Adipocyte (in vitro differentiated cells): ENCODE results near the gene CD81.
A peak's percentile ranks its signal among the peaks of the same experiment; 100 is the strongest.

Source experiments
- DNase-seq: peaks from one replicate; pipeline ENCODE4 v3.0.0-alpha.2; 2015; ENCODE audit warnings: low read depth
- H3K27me3 ChIP-seq: replicated peaks from 2 replicates; pipeline ENCODE4 v1.7.0; 2013; ENCODE audit warnings: mild to moderate bottlenecking, low read length, moderate library complexity; ENCODE audit not compliant: control insufficient read depth, insufficient read depth
- H3K36me3 ChIP-seq: 2 replicates; pipeline ENCODE4 v1.7.0; 2013; ENCODE audit warnings: low read length, mild to moderate bottlenecking, moderate library complexity; ENCODE audit not compliant: control insufficient read depth, insufficient read depth, severe bottlenecking
- H3K4me1 ChIP-seq: 2 replicates; pipeline ENCODE4 v1.7.0; 2013; ENCODE audit warnings: mild to moderate bottlenecking, low read length, moderate library complexity; ENCODE audit not compliant: control insufficient read depth, insufficient read depth
- H3K4me3 ChIP-seq: 2 replicates; pipeline ENCODE4 v1.7.0; 2013; ENCODE audit warnings: mild to moderate bottlenecking, low read length, moderate library complexity
- H3K9ac ChIP-seq: 2 replicates; pipeline ENCODE4 v1.7.0; 2013; ENCODE audit warnings: mild to moderate bottlenecking, low read length, moderate library complexity
- H3K9me3 ChIP-seq: 2 replicates; pipeline ENCODE4 v1.7.0; 2013; ENCODE audit warnings: mild to moderate bottlenecking, low read length, moderate library complexity; ENCODE audit not compliant: control insufficient read depth

Gene CD81

DNA sequence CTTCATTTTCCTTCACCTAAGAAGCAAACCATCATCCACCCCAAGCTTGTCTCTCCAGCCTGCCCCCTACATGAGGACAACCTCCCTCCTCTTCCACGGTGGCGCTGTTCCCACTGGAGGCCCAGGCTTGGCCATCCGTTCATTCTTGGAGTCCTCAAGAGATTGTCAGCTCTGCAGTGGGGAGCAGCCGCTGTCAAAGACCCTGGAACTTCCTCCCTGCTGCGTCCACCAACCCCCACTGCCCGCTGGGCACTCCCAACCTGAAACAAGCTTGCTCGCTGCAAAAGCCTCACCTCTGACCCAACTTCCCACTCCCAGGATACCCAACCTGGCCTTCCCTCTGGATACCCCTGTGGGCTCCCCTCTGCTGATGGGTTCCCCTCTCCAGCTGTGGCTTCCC lies 10.4 kb upstream of the CD81 start:
- no peaks in the 10 kb centered on the region for H3K36me3 ChIP-seq
- H3K4me3 ChIP-seq: no peak overlapping the region
- DNase-seq: no peak
- H3K4me1 ChIP-seq: peaks cover 7% of the 10 kb centered on the region
- H3K27me3 ChIP-seq: no peaks in the 10 kb centered on the region
- no peak overlapping the region for H3K9ac ChIP-seq
- H3K9me3 ChIP-seq: no peaks in the 10 kb centered on the region

DNA sequence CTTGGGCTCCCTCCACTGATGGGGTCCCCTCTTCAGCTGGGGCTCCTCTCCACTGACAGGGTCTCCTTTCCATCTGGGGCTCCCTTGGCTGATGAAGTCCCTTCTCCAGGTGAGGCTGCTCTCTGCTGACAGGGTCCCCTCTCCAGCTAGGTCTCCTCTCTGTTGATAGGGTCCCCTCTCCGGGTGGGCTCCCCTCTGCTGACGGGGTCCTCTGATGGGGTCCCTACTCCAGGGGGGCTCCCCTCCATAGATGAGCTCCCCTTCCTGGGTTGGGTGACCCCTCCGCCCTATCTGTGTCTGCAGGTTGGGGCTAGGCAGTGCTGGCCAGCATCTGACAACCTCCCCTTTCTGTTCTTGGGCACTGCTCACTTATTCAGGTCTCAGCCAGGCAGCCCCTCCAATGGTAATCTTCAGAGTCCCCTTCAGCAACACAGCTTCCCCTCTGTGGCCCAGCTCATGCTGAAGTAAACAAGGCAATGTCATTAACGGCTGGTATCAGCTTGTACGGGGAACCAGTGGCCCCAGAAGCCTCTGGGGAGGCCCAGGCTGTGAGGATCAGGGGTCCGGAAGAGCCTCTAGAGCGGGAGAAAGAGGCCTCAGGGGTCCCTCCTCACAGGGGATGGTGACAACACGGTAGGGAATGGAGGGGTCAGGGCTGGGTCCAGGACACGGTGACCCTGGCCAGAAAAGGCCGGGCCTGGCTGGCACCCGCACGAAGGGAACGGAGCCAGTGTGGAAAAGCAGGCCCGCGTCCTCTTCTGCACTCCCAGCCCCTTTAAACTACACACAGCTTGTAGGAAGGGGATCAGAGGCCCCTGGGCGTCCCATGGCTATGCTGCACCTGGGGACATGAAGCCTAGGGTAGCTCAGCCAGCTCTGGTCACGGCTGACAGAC lies 9.6 kb upstream of the CD81 start:
- no peak for DNase-seq
- Histone ChIP-seq H3K9ac (no peak overlapping the region), H3K4me3 (no peak overlapping the region)

DNA sequence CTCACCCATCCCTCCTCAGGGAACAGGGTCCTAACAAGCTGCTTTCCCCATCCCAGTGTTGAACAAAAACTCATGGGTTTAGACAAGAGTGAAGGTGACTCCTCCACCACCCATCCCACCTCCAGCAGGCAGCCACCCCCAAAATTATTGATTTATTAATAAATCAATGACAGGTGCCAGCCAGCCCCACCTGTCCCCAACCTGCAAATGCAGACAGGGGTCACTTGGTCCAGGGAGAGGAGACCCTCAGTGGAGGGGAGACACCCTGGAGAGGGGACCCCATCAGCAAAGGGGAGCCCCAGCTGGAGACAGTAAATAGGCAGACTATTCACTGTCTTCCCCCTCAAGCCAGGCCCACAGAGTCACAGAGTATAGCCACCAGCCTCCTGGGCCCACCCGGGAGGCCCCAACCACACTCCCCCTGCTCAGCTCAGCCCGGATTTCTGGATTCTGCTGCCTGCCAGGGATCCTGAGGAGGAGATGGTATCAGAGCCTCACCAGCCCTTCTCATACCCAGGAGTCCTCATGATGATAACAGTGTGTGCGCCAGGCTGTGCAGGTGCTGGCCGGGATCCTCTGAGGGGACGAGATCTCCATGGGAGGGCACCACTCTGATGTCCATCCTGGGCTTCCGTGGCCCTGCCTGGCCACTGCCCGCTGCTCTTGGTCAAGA lies 8.8 kb upstream of the CD81 start:
- no peaks in the 10 kb centered on the region for H3K36me3 ChIP-seq
- H3K27me3 ChIP-seq: no peaks in the 10 kb centered on the region
- DNase-seq: no peak
- H3K4me3 ChIP-seq: no peak overlapping the region
- H3K9me3 ChIP-seq: no peaks in the 10 kb centered on the region
- H3K9ac ChIP-seq: no peak overlapping the region
- no peaks in the 10 kb centered on the region for H3K4me1 ChIP-seq

More for the DNA sequence above, 9.6 kb upstream of the CD81 start:
- H3K27me3 ChIP-seq: no peaks in the 10 kb centered on the region
- no peaks in the 10 kb centered on the region for H3K36me3 ChIP-seq
- no peaks in the 10 kb centered on the region for H3K9me3 ChIP-seq
- H3K4me1 ChIP-seq: peaks cover 6% of the 10 kb centered on the region

DNA sequence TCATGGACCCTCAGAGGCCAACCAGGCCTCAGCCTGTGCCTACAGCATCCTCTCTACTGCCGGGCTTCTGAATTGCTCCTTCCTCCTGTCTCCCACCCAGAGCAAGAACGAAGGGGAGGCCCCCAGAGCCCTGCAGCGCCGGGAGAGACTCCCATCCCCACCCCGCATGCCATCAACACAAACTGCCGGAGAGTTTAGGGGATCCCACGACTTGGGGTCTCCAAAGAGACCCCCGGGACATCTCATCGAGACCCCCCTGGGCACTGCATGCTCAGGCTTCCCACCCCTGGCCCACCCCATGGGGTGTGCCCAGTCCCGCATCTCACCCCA lies 8.3 kb upstream of the CD81 start:
- H3K9ac ChIP-seq: no peak overlapping the region
- no peaks in the 10 kb centered on the region for H3K36me3 ChIP-seq
- H3K4me1 ChIP-seq: no peaks in the 10 kb centered on the region

DNA sequence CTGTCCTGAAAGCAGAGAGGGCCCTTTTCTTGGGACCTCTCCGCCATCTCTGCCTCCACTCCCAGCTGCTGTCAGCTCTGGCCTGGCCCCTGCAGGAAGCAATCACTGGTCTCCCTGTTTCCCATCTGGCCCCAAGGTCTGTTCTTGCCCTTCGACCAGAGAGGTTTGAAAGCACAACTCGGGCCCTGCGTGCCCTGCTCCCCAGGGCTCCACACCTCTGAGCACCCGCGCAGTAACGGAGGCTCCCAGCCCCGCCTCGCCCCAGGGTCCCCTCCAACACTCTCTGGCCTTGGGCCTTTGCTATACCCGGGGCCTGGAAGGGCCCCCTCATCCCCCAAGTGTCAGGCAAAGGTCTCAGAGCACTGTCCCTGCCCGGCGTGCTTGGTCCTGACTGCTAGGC lies 7.8 kb upstream of the CD81 start:
- Histone ChIP-seq H3K4me3 (no peak overlapping the region), H3K27me3 (no peaks in the 10 kb centered on the region), H3K9me3 (no peaks in the 10 kb centered on the region), H3K36me3 (no peaks in the 10 kb centered on the region), H3K9ac (no peak overlapping the region), H3K4me1 (no peaks in the 10 kb centered on the region)
- no peak for DNase-seq

More for the DNA sequence above, 8.3 kb upstream of the CD81 start:
- H3K9me3 ChIP-seq: no peaks in the 10 kb centered on the region
- H3K27me3 ChIP-seq: no peaks in the 10 kb centered on the region
- H3K4me3 ChIP-seq: no peak overlapping the region
- DNase-seq: no peak

DNA sequence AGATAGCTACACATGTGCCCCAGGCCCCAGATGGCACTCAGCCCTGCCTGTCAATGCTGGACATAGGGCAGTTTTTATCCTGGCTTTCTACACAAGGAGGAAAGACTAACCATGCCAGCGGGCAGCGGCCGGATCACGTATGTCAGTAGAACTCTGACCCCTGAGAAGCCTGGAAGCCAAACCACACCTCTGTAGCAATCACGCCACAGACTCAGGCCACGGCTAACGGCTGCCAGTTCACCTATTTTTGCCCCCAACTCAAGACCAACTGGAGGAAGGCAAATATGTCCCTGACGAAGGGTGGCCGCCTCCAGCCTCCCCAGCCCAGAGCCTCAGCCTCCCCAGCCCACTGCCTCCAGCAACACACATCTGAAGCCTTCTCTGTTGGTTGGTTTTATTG lies 7.2 kb upstream of the CD81 start:
- H3K36me3 ChIP-seq: no peaks in the 10 kb centered on the region
- DNase-seq: no peak
- H3K27me3 ChIP-seq: no peaks in the 10 kb centered on the region
- H3K9me3 ChIP-seq: no peaks in the 10 kb centered on the region
- H3K4me3 ChIP-seq: no peak overlapping the region
- no peak overlapping the region for H3K9ac ChIP-seq
- no peaks in the 10 kb centered on the region for H3K4me1 ChIP-seq

DNA sequence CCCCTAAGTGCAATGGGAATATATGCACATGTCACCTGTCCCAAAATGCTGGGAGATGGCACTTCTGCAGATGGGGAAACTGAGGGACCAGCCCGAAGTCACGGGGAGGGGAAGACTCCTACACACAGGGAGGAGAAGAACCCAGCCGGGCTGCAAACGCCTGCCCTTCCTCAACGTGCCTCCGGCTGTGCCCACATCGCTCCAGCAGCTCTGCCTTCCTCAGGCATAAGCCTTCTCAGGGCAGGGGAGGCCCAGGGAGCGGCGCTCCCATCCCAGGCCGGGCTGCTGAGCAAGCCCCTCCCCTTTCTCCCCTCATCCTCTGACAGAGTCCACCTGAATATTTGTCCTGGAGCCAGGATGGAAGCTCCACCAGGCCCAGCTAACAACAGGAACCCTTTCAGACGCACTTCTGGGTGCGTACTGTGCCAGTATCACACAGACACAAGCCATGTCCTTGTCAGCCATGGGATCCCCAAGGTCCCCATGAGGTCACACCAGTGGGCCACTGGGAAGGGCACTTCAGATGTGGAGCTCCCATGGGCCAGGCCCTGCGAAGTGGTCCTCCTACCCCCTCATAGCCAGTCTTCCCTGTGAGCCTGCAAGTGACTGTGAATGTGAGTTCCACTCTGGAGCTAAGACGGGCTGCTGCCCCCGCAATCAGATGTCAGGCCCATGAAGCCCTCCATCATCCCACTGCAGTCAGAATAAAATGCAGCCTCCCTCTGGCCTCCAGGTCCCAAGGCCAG lies 2.5 kb upstream of the CD81 start:
- no peak for DNase-seq
- H3K9ac ChIP-seq: no peak overlapping the region
- no peak overlapping the region for H3K4me3 ChIP-seq
- peaks cover 3% of the 10 kb centered on the region for H3K4me1 ChIP-seq
- H3K27me3 ChIP-seq: no peaks in the 10 kb centered on the region
- no peaks in the 10 kb centered on the region for H3K36me3 ChIP-seq
- no peaks in the 10 kb centered on the region for H3K9me3 ChIP-seq

DNA sequence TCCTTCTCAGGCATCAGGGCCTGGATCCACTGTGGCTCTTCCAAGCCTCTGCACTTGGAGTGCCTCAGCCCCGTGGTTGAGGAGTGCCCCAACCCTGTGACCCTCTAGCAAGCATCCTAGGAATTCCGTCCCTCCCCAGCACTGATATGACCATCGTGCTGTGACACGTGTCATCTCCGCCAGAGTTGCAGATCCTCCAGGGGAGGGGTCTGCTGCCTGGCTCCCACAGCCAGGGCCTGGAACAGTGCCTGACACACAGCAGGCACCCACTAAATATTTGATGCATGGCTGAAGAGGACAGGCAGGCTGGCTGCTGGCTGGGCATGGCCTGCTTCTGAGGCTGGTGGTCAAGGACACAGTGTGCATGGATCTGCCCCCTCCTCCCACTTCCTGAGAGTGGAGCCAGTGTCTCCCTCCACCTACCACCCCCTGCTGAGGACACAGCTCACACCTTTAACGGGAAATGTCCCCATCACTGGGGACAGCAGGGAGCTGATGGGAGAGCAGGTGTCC lies 1.7 kb upstream of the CD81 start:
- H3K27me3 ChIP-seq: no peaks in the 10 kb centered on the region
- peaks cover 11% of the 10 kb centered on the region for H3K4me1 ChIP-seq
- no peak overlapping the region for H3K9ac ChIP-seq
- DNase-seq: no peak
- no peaks in the 10 kb centered on the region for H3K36me3 ChIP-seq
- H3K4me3 ChIP-seq: no peak overlapping the region
- no peaks in the 10 kb centered on the region for H3K9me3 ChIP-seq

DNA sequence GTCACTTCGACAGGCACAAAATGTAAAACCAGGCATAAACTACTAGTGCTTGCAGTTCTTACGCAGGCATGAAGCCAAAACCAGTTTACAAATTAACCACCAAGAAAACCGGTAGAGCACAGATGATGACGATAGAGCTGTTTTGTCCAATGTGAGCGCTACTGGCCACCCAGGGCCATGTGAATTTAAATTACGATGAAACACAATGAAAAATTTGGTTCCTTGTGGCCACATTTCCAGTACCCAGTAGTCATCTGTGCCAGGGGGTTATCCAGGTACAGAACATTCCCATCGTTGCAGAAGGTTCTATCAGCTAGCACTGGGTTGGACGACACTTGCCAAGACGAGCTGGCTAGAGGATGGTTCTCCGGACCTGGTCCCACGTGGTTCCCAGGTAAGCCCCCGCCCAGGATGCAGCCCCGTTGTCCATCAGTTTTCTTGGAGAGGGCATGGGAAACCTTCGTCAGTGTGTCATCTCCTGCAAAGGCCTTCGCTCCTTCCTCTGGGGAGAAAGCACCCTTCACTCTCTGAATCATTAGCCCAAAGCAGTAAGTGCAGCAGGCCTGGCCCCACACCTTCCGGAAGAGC lies 1.1 kb upstream of the CD81 start:
- peaks cover 17% of the 10 kb centered on the region for H3K4me1 ChIP-seq
- H3K9ac ChIP-seq: no peak overlapping the region
- DNase-seq: no peak
- H3K9me3 ChIP-seq: no peaks in the 10 kb centered on the region
- H3K4me3 ChIP-seq: no peak overlapping the region
- H3K36me3 ChIP-seq: no peaks in the 10 kb centered on the region
- H3K27me3 ChIP-seq: no peaks in the 10 kb centered on the region

DNA sequence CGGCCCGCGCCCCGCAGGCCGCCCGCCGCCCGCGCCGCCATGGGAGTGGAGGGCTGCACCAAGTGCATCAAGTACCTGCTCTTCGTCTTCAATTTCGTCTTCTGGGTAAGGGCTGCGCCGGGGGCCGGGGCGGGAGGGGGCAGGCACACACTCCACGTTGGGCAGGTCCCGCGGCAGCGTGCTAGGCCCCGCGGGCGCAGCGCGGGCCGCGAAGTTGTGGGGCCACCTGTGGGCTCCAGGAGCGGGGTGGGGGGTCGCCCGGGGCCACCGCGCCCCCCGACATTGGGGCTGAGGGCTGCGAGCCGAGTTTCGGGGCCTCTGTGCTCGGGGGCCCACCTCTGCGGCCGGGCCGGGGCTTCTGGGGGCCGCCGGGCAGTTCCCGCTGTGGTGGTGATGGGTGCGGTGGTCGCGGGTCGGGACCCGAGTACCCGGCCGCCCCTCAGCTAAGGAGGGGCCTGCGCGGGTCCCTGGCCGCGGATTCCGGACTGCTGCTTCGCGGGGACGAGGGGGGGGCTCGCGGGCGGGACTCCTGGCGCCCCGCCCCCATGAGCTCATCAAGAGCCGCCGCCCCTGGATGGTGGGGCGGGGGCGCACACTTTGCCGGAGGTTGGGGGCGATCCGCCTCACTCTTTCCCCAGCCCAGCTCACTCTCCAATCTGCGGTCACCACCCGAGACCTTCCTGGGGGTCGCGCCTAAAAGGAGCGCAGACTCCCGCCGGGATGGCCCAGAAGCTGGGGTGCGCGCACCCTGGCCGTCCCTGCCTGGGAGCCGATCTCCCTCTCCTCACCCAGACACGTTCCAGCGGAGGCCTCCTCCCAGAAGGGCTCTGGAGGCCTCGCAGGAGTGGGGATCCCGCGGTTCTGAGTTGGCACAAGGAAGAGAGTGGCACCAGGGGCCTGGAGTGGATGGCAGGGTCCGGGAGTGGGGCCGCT lies 667 bp downstream of the CD81 start:
- peak overlapping the region; percentile 98 for H3K9ac ChIP-seq

More for the DNA sequence above, 667 bp downstream of the CD81 start:
- Histone ChIP-seq H3K4me3 (peak overlapping the region; percentile 97), H3K27me3 (no peaks in the 10 kb centered on the region), H3K36me3 (peaks cover 5% of the 10 kb centered on the region), H3K4me1 (peaks cover 35% of the 10 kb centered on the region), H3K9me3 (no peaks in the 10 kb centered on the region)
- peak; percentile 89 for DNase-seq
